CD4-positive, alpha-beta memory T cell (primary cell): ENCODE data around the gene RNF2. TPM values are rescaled to one million over a fixed set of nuclear protein-coding genes. Genes with fewer than 3 reads are reported as not detected.
"Not testable (repeated sequence)": the region's sequence is repeated elsewhere in the genome, so short reads cannot be mapped to it uniquely, and the experiment has no call there.

Experiments used
- CTCF ChIA-PET: fragments of 350-600 bp; sonication (Branson Sonifier 250); formaldehyde crosslinking; loops from one replicate; lab custom pipeline; 2021; ENCODE audit warnings: inconsistent platforms; ENCODE audit not compliant: partially characterized antibody; lab: Charles Lee
- POLR2A ChIA-PET: fragments of 350-600 bp; sonication (Branson Sonifier 250); formaldehyde crosslinking; loops from one replicate; lab custom pipeline; 2021; ENCODE audit not compliant: partially characterized antibody; lab: Charles Lee
- DNase-seq, 5 donors: peaks; one replicate each; pipeline versions ENCODE4 v3.0.0 to v3.0.0-alpha.2; 2020 to 2022; ENCODE audit warnings: mixed read lengths in 1 of 5
- H3K27ac ChIP-seq: one replicate; pipeline ENCODE4 v1.7.0; 2013; ENCODE audit warnings: low read depth, low read length
- H3K27me3 ChIP-seq: 2 replicates; pipeline ENCODE4 v1.7.0; 2013; ENCODE audit warnings: mild to moderate bottlenecking, low read length, moderate library complexity; ENCODE audit not compliant: insufficient read depth
- H3K36me3 ChIP-seq: 2 replicates; pipeline ENCODE4 v1.7.0; 2013; ENCODE audit warnings: mild to moderate bottlenecking, low read length, moderate library complexity; ENCODE audit not compliant: insufficient read depth
- H3K4me1 ChIP-seq: 2 replicates; pipeline ENCODE4 v1.7.0; 2013; ENCODE audit warnings: mild to moderate bottlenecking, low read length, moderate library complexity; ENCODE audit not compliant: insufficient read depth
- H3K4me3 ChIP-seq, 2 donors: one replicate each; pipeline ENCODE4 v1.7.0; 2013; ENCODE audit warnings: low read length in 2 of 2, mild to moderate bottlenecking in 1 of 2
- H3K9me3 ChIP-seq, 2 donors: one replicate each; pipeline ENCODE4 v1.7.0; 2013; ENCODE audit warnings: low read length in 2 of 2, control low read depth in 1 of 2; ENCODE audit not compliant: control insufficient read depth in 1 of 2
- H3K27ac Mint-ChIP-seq, 7 donors: one replicate each; pipeline ENCODE4 v1.8.0; 2020 to 2021; ENCODE audit warnings: mixed read lengths in 7 of 7, mild to moderate bottlenecking in 6 of 7, inconsistent platforms in 3 of 7, moderate library complexity in 3 of 7
- H3K27me3 Mint-ChIP-seq, 2 donors: one replicate each; pipeline ENCODE4 v1.8.0; 2020 to 2021; ENCODE audit warnings: mixed read lengths in 2 of 2
- H3K36me3 Mint-ChIP-seq, 2 donors: one replicate each; pipeline ENCODE4 v1.8.0; 2020 to 2021; ENCODE audit warnings: mixed read lengths in 2 of 2, inconsistent platforms in 1 of 2, mild to moderate bottlenecking in 1 of 2
- H3K4me1 Mint-ChIP-seq, 4 donors: one replicate each; pipeline ENCODE4 v1.8.0; 2020 to 2021; ENCODE audit warnings: mixed read lengths in 4 of 4, mild to moderate bottlenecking in 1 of 4
- H3K4me3 Mint-ChIP-seq, 8 donors: one replicate each; pipeline ENCODE4 v1.8.0; 2020 to 2021; ENCODE audit warnings: mixed read lengths in 8 of 8, mild to moderate bottlenecking in 7 of 8, moderate library complexity in 6 of 8, inconsistent platforms in 3 of 8
- H3K9me3 Mint-ChIP-seq, 8 donors: one replicate each; pipeline ENCODE4 v1.8.0; 2020 to 2021; ENCODE audit warnings: mixed read lengths in 8 of 8, mild to moderate bottlenecking in 5 of 8, inconsistent platforms in 3 of 8, moderate library complexity in 1 of 8
- intact Hi-C: fragments of 100-400 bp; cut with micrococcal nuclease; formaldehyde crosslinking; loops from one replicate; pipeline ENCODE4 v1.15.1; 2023
- polyA plus RNA-seq, 2 donors: library from polyadenylated mRNA; unstranded; fragments of 300-500 nt; fragmentation: Illumina TruSeq; gene quantifications; one replicate each; pipeline ENCODE4 v1.2.3, GENCODE V29; 2021
- total RNA-seq, 2 experiments: library from RNA; stranded (reverse); gene quantifications; one replicate each; pipeline ENCODE4 v1.2.3, GENCODE V29; 2021

Gene RNF2
- total and polyA plus RNA-seq, 4 experiments from 2014 or later = 26.5 to 37.1 (median 27.0) TPM

DNA sequence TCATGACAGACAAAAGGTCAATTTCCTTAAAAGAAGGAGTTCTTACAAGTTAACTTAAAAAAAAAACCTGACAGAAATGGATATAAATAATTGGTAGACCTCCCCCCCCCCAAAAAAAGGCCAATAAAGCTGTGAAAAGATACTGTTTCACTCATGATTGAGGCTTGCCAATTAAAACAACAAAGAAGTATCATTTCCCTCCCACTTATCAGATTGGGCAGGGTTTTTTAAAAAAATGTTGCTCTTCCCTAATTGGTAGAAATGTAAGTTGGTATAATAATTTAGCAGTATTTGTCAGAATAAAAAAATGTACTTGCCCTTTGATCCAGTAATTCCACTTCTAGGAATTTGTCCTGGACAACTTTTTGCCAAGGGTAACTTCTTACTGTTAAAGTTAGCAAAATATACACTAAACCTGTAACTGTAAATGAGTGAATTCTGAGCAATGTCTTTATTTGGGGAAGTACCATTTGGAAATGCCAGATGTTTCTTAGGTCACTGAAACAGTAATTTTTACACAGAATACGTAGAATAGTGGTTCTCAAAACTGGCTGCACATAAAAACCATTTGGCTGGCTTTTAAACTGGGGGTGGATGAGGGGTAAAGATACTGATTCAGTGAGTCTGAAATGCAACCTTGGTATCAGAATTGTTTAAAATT, 17.5 kb downstream of the RNF2 start:
- no peaks in the 10 kb centered on the region for H3K36me3 ChIP-seq
- H3K27ac ChIP-seq = no peak overlapping the region
- POLR2A ChIA-PET = no interaction called here
- DNase-seq = no peak
- peaks cover 27% of the 10 kb centered on the region for H3K4me1 ChIP-seq
- H3K9me3 ChIP-seq = no peaks in the 10 kb centered on the region
- Mint-ChIP-seq H3K27ac (no peak overlapping the region), H3K9me3 (peaks cover 0 to 2% (median 0%) of the 10 kb centered on the region in 8 donors), H3K27me3 (no peaks in the 10 kb centered on the region), H3K4me1 (peaks cover 48 to 90% (median 69%) of the 10 kb centered on the region in 4 donors), H3K4me3 (no peak overlapping the region), H3K36me3 (peaks cover 20% of the 10 kb centered on the region in 2 donors)
- H3K4me3 ChIP-seq = no peak overlapping the region
- CTCF ChIA-PET = no interaction called here
- intact Hi-C loops = no loop called here
- H3K27me3 ChIP-seq = no peaks in the 10 kb centered on the region

DNA sequence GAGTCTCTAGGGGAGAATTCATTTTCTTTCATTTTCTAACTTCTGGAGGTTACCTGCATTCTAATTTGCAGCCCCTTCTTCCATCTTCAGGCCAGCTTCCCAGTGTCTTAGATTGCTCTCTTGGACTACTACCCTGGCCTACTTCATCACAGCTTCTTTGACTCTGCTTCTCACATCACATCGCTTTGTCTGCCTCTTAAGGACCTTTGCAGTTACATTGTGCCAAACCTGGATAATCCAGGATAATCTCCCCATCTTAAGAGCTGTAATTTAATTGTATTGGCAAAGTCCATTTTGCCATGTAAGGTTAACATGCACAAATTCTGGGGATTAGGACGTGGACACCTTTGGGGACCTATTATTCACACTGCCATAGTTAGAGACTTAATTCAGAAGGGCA, 18.4 kb downstream of the RNF2 start:
- H3K9me3 ChIP-seq = no peaks in the 10 kb centered on the region
- Mint-ChIP-seq H3K27ac (peak overlapping the region in 1 of 7 donors; percentile 2), H3K4me1 (peaks cover 53 to 88% (median 69%) of the 10 kb centered on the region in 4 donors), H3K36me3 (peaks cover 20 to 28% of the 10 kb centered on the region in 2 donors), H3K9me3 (peaks cover 0 to 2% (median 0%) of the 10 kb centered on the region in 8 donors), H3K27me3 (no peaks in the 10 kb centered on the region), H3K4me3 (no peak overlapping the region)
- H3K36me3 ChIP-seq = no peaks in the 10 kb centered on the region
- H3K27me3 ChIP-seq = no peaks in the 10 kb centered on the region
- CTCF ChIA-PET = interaction anchor here (0.6 kb wide), 1 partner anchor 78 kb away, joined by 3 read pairs; no protein-coding TSS in a partner anchor
- H3K4me3 ChIP-seq = no peak overlapping the region
- no peak overlapping the region for H3K27ac ChIP-seq
- intact Hi-C loops = no loop called here
- H3K4me1 ChIP-seq = peaks cover 27% of the 10 kb centered on the region
- POLR2A ChIA-PET = no interaction called here
- DNase-seq = no peak

DNA sequence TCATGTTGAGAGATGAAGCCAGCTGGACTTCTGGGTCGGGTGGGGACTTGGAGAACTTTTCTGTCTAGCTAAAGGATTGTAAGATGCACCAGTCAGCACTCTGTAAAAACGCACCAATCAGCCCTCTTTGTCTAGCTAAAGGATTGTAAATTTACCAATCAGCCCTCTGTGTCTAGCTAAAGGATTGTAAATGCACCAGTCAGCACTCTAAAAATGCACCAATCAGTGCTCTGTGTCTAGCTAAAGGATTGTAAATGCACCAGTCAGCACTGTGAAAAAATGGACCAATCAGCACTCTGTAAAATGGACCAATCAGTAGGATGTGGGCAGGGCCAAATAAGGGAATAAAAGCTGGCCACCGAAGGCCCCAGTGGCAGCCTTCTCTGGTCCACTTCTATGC, 19.6 kb downstream of the RNF2 start:
- H3K9me3 Mint-ChIP-seq, H3K27me3 ChIP-seq, intact Hi-C loops, DNase-seq, H3K27ac ChIP-seq, POLR2A ChIA-PET, H3K27ac Mint-ChIP-seq, H3K4me3 ChIP-seq, H3K27me3 Mint-ChIP-seq, CTCF ChIA-PET, H3K9me3 ChIP-seq, H3K36me3 ChIP-seq: not testable (repeated sequence)
- H3K36me3 Mint-ChIP-seq = peaks cover 20 to 28% of the 10 kb centered on the region in 2 donors
- H3K4me1 ChIP-seq = peaks cover 20% of the 10 kb centered on the region
- H3K4me1 Mint-ChIP-seq = peaks cover 47 to 75% (median 60%) of the 10 kb centered on the region in 4 donors
- peak overlapping the region in 1 of 8 donors; percentile 9 for H3K4me3 Mint-ChIP-seq

DNA sequence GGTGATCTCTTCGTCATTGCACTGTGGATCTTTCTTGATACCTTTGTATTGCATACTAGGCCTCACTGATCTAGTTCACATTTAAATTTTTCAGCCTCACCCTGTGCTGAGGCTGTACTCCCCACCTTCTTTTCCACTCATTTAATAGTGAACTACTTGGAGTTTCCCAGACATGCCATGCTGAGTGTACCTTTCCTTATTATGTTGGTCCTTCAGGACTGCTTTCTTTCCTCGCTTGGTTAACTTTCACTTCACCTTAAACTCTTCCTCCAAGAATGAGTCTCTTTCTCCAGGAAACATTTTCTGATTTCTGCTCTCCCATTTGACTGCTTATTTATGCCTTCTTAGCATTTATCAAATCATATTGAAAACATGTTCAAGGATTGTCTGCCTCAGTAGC, 20.8 kb downstream of the RNF2 start:
- H3K36me3 ChIP-seq = no peaks in the 10 kb centered on the region
- H3K27me3 Mint-ChIP-seq = no peaks in the 10 kb centered on the region
- peaks cover 21 to 28% of the 10 kb centered on the region in 2 donors for H3K36me3 Mint-ChIP-seq
- H3K27ac Mint-ChIP-seq = peak overlapping the region in 1 of 7 donors; percentile 26
- intact Hi-C loops = no loop called here
- CTCF ChIA-PET = interaction anchor here (0.8 to 1.0 kb wide), 2 partner anchors 19 to 104 kb away, joined by 3 read pairs; no protein-coding TSS in a partner anchor
- DNase-seq = no peak
- peaks cover 43 to 67% (median 56%) of the 10 kb centered on the region in 4 donors for H3K4me1 Mint-ChIP-seq
- H3K27me3 ChIP-seq = no peaks in the 10 kb centered on the region
- peak overlapping the region in 1 of 8 donors; percentile 4 for H3K4me3 Mint-ChIP-seq
- peaks cover 16% of the 10 kb centered on the region for H3K4me1 ChIP-seq
- H3K9me3 ChIP-seq = no peaks in the 10 kb centered on the region
- H3K4me3 ChIP-seq = no peak overlapping the region
- peaks cover 0 to 2% (median 0%) of the 10 kb centered on the region in 8 donors for H3K9me3 Mint-ChIP-seq
- H3K27ac ChIP-seq = no peak overlapping the region
- POLR2A ChIA-PET = no interaction called here

DNA sequence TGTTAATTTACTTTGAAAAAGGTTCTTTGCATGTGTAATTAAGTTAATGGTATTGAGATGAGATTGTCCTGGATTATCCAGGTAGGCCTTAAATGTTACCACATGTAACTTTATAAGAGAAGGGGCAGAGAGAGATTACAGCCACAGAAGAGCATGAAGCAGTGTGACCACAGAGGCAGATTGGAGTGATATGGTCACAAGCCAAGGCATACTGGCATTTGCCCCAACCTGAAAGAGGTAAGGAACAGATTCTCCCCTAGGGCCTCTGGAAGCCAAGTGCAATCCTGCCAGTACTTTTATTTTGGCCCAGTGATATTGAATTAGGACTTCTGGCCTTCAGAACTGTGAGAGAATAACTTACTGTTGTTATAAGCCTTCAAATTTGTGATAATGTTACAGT, 23.0 kb downstream of the RNF2 start:
- Histone ChIP-seq H3K9me3 (no peaks in the 10 kb centered on the region), H3K27me3 (no peaks in the 10 kb centered on the region), H3K36me3 (no peaks in the 10 kb centered on the region), H3K4me1 (peaks cover 11% of the 10 kb centered on the region), H3K27ac (no peak overlapping the region), H3K4me3 (no peak overlapping the region)
- no peak overlapping the region for H3K4me3 Mint-ChIP-seq
- ChIA-PET POLR2A (no interaction called here), CTCF (no interaction called here)
- DNase-seq = no peak
- peaks cover 25 to 36% of the 10 kb centered on the region in 2 donors for H3K36me3 Mint-ChIP-seq
- intact Hi-C loops = no loop called here
- H3K27me3 Mint-ChIP-seq = no peaks in the 10 kb centered on the region
- H3K9me3 Mint-ChIP-seq = peaks cover 0 to 4% (median 0%) of the 10 kb centered on the region in 8 donors
- peak overlapping the region in 1 of 7 donors; percentile 45 for H3K27ac Mint-ChIP-seq
- H3K4me1 Mint-ChIP-seq = peaks cover 43 to 62% (median 54%) of the 10 kb centered on the region in 4 donors

DNA sequence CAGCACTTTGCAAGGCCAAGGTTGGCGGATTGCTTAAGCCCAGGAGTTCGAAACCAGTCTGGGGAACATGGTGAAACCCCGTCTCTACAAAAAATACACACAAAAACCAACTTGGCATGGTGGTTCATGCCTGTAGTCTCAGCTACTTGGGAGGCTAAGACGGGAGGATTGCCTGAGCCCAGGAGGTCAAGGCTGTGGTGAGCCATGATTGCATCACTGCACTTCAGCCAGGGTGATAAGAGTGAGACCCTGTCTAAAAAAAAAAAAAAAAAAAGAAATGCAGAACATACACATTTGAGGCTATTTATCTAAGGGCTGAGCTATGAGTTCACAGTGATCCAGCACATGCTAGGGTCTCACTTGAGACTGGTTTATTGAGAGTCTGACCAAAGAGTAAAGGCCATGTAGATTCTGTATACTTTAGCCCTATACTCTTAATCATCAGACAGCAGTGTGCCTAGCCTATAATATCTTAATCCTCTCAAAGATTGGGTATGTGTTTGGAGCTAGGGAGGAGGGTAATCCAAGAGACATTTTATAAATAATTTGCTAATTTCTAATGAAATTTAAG, 23.9 kb downstream of the RNF2 start:
- Mint-ChIP-seq H3K36me3 (peaks cover 25 to 33% of the 10 kb centered on the region in 2 donors), H3K4me3 (no peak overlapping the region), H3K4me1 (peaks cover 38 to 59% (median 49%) of the 10 kb centered on the region in 4 donors), H3K27ac (no peak overlapping the region), H3K9me3 (peaks cover 0 to 2% (median 0%) of the 10 kb centered on the region in 8 donors), H3K27me3 (no peaks in the 10 kb centered on the region)
- CTCF ChIA-PET = no interaction called here
- Histone ChIP-seq H3K9me3 (no peaks in the 10 kb centered on the region), H3K27ac (no peak overlapping the region), H3K36me3 (no peaks in the 10 kb centered on the region), H3K4me3 (no peak overlapping the region), H3K27me3 (no peaks in the 10 kb centered on the region), H3K4me1 (peaks cover 11% of the 10 kb centered on the region)
- intact Hi-C loops = no loop called here
- POLR2A ChIA-PET = no interaction called here
- DNase-seq = no peak

DNA sequence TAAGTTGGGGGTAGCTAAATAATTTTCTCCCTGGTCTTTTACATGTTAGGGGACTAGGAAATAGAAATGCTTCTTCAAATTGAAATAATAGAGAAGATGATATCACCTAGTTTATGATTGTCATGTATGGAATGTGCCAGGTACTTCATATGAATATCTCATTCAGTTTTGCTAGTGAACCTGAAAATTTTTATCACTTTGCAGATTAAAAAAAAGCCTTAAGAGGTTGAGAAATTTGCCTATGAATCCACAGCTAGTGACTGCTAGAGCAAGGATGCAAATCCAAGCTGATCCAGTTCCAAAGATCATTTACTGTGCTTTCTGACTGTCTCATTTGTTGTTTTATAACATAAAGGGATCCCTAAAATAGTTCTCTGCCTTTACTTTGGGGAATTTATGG, 24.7 kb downstream of the RNF2 start:
- Mint-ChIP-seq H3K9me3 (peaks cover 0 to 2% (median 0%) of the 10 kb centered on the region in 8 donors), H3K4me1 (peaks cover 40 to 59% (median 47%) of the 10 kb centered on the region in 4 donors), H3K27me3 (no peaks in the 10 kb centered on the region), H3K4me3 (no peak overlapping the region), H3K27ac (no peak overlapping the region), H3K36me3 (peaks cover 25 to 29% of the 10 kb centered on the region in 2 donors)
- Histone ChIP-seq H3K27ac (no peak overlapping the region), H3K36me3 (no peaks in the 10 kb centered on the region), H3K27me3 (no peaks in the 10 kb centered on the region), H3K4me3 (no peak overlapping the region), H3K9me3 (no peaks in the 10 kb centered on the region), H3K4me1 (peaks cover 11% of the 10 kb centered on the region)
- ChIA-PET CTCF (no interaction called here), POLR2A (no interaction called here)
- intact Hi-C loops = no loop called here
- no peak for DNase-seq
